Loucy (cell line): ENCODE data around the gene CYTH3.
A peak's percentile ranks its signal among the peaks of the same experiment; 100 is the strongest.

ENCODE experiments used
- H2AFZ ChIP-seq: fragments of 200-600 bp; sonication (generic); 2 replicates; pipeline ENCODE4 v1.6.0; 2016; ENCODE audit warnings: antibody characterized with exemption, mild to moderate bottlenecking, low read length, moderate library complexity
- H3F3A ChIP-seq: fragments of 200-600 bp; 2 replicates; pipeline ENCODE4 v1.6.0; 2016; ENCODE audit warnings: antibody characterized with exemption, low read depth, mild to moderate bottlenecking
- H3K27me3 ChIP-seq: fragments of 200-600 bp; sonication (generic); 2 replicates; pipeline ENCODE4 v1.6.1; 2014; ENCODE audit warnings: low read length, mild to moderate bottlenecking; ENCODE audit not compliant: insufficient read depth, poor library complexity, severe bottlenecking
- H3K36me3 ChIP-seq: fragments of 200-600 bp; sonication (generic); 2 replicates; pipeline ENCODE4 v1.6.1; 2016; ENCODE audit warnings: low read length; ENCODE audit not compliant: insufficient read depth
- H3K4me1 ChIP-seq: fragments of 200-600 bp; sonication (generic); 2 replicates; pipeline ENCODE4 v1.5.1; 2014; ENCODE audit warnings: low read length, mild to moderate bottlenecking; ENCODE audit not compliant: insufficient read depth, poor library complexity, severe bottlenecking
- H3K4me2 ChIP-seq: fragments of 200-600 bp; sonication (generic); 2 replicates; pipeline ENCODE4 v1.6.0; 2014; ENCODE audit warnings: antibody characterized with exemption, low read length, low read depth, mild to moderate bottlenecking; ENCODE audit not compliant: poor library complexity, severe bottlenecking
- H3K4me3 ChIP-seq: fragments of 200-600 bp; sonication (generic); 2 replicates; pipeline ENCODE4 v1.5.1; 2014; ENCODE audit warnings: low read length, mild to moderate bottlenecking, mixed read lengths; ENCODE audit not compliant: poor library complexity, severe bottlenecking
- H3K79me2 ChIP-seq: fragments of 200-600 bp; sonication (generic); 2 replicates; pipeline ENCODE4 v1.6.1; 2014; ENCODE audit warnings: low read length; ENCODE audit not compliant: insufficient read depth
- H3K9ac ChIP-seq: fragments of 200-600 bp; sonication (generic); 2 replicates; pipeline ENCODE4 v1.6.0; 2014; ENCODE audit warnings: mild to moderate bottlenecking, low read depth, low read length, moderate library complexity; ENCODE audit not compliant: poor library complexity, severe bottlenecking
- H3K9me2 ChIP-seq: fragments of 200-600 bp; sonication (generic); replicated peaks from 2 replicates; pipeline ENCODE4 v1.6.1; 2016; ENCODE audit warnings: low read depth, low read length, mixed read lengths
- H3K9me3 ChIP-seq: fragments of 200-600 bp; sonication (generic); 2 replicates; pipeline ENCODE4 v1.6.1; 2014; ENCODE audit warnings: mild to moderate bottlenecking, antibody characterized with exemption, low read length, low read depth; ENCODE audit not compliant: insufficient read depth
- H4K20me1 ChIP-seq: fragments of 200-600 bp; sonication (generic); 2 replicates; pipeline ENCODE4 v1.6.0; 2014; ENCODE audit warnings: antibody characterized with exemption, low read length, mild to moderate bottlenecking; ENCODE audit not compliant: insufficient read depth, poor library complexity, severe bottlenecking
- EZH2phosphoT487 ChIP-seq: fragments of 200-600 bp; IDR thresholded peaks from 2 replicates; pipeline ENCODE4 v1.6.1; 2018; ENCODE audit warnings: antibody characterized with exemption, mild to moderate bottlenecking, moderate library complexity, borderline replicate concordance
- TF ChIP-seq, protein P1 (sequence below): fragments of 200-600 bp; sonication (generic); conservative IDR thresholded peaks from 2 replicates; pipeline ENCODE4 v1.5.1; 2014; ENCODE audit warnings: mild to moderate bottlenecking, antibody characterized with exemption, low read length

The CYTH3 gene

DNA sequence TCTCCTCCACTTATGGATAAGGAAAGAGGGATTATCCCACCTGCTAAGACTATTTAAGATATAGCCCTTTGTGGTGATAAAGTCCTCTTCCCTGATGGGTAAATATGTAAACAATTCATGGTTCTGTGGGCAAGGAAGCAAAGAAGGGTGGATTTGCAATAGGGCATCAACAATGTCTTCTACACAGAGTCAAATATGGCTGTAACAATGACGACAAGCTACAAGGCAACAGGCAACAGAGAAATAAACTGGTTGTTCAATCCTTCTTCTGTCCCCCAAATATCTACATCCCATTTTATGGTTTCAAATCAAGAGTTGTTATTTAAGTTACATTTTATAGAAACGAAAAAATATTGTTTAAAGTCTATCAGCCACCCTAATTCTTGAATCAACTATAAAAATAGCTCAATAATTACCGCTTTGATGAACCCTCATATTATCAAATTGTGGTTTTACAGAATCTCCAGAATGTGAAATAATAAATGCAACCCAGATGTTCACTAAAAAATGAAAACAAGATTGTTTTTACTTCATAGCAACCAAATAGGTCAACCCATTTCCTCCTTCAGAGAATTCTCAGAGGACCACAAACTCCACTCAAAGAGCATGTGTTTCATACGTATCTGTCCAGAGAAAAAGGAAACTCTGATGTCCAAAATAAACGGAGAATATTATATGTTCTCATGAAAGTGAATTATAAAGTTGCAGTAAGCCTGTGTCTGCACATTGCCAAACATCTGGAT lies 13.8 kb downstream of the CYTH3 start:
- TF ChIP-seq, protein P1, sequence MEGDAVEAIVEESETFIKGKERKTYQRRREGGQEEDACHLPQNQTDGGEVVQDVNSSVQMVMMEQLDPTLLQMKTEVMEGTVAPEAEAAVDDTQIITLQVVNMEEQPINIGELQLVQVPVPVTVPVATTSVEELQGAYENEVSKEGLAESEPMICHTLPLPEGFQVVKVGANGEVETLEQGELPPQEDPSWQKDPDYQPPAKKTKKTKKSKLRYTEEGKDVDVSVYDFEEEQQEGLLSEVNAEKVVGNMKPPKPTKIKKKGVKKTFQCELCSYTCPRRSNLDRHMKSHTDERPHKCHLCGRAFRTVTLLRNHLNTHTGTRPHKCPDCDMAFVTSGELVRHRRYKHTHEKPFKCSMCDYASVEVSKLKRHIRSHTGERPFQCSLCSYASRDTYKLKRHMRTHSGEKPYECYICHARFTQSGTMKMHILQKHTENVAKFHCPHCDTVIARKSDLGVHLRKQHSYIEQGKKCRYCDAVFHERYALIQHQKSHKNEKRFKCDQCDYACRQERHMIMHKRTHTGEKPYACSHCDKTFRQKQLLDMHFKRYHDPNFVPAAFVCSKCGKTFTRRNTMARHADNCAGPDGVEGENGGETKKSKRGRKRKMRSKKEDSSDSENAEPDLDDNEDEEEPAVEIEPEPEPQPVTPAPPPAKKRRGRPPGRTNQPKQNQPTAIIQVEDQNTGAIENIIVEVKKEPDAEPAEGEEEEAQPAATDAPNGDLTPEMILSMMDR = no peak
- TF ChIP-seq EZH2phosphoT487 = no peak
- H3F3A ChIP-seq = no peaks in the 10 kb centered on the region
- H4K20me1 ChIP-seq = no peaks in the 10 kb centered on the region
- H3K79me2 ChIP-seq = no peaks in the 10 kb centered on the region; the same call in 1 of the 2 replicates
- H2AFZ ChIP-seq = no peak overlapping the region
- H3K36me3 ChIP-seq = no peaks in the 10 kb centered on the region
- peak overlapping the region; percentile 25 for H3K4me3 ChIP-seq
- H3K27me3 ChIP-seq = no peaks in the 10 kb centered on the region
- H3K4me2 ChIP-seq = peak overlapping the region; percentile 62
- H3K4me1 ChIP-seq = peaks cover 44% of the 10 kb centered on the region
- no peaks in the 10 kb centered on the region for H3K9me3 ChIP-seq
- H3K9me2 ChIP-seq = no peaks in the 10 kb centered on the region
- no peak overlapping the region for H3K9ac ChIP-seq

- no peaks in the 10 kb centered on the region; the same call in 1 of the 2 replicates for H3K79me2 ChIP-seq
- H3K4me3 ChIP-seq = peak overlapping the region; percentile 5
These were observed 14.7 kb downstream of the CYTH3 start for GRCh38 chr7:6257675-6258074.

GRCh38 chr7:6256677-6257535 lies 15.5 kb downstream of the CYTH3 start:
- Histone ChIP-seq H3K27me3 (no peaks in the 10 kb centered on the region), H3K79me2 (no peaks in the 10 kb centered on the region; the same call in 1 of the 2 replicates), H3K4me3 (peak overlapping the region; percentile 44), H3K36me3 (no peaks in the 10 kb centered on the region), H3K4me1 (peaks cover 44% of the 10 kb centered on the region), H3F3A (peaks cover under 1% of the 10 kb centered on the region; the same call in 1 of the 2 replicates), H3K4me2 (peak overlapping the region; percentile 62), H3K9ac (peak overlapping the region; percentile 26), H2AFZ (no peak overlapping the region), H4K20me1 (no peaks in the 10 kb centered on the region), H3K9me2 (no peaks in the 10 kb centered on the region), H3K9me3 (no peaks in the 10 kb centered on the region)
- TF ChIP-seq EZH2phosphoT487 = no peak
- TF ChIP-seq, protein P1 = no peak

More at GRCh38 chr7:6257675-6258074, 14.7 kb downstream of the CYTH3 start:
- TF ChIP-seq, protein P1 = no peak
- no peak for TF ChIP-seq EZH2phosphoT487
- Histone ChIP-seq H3F3A (no peaks in the 10 kb centered on the region), H3K9ac (no peak overlapping the region), H4K20me1 (no peaks in the 10 kb centered on the region), H3K27me3 (no peaks in the 10 kb centered on the region), H3K4me2 (peak overlapping the region; percentile 62), H2AFZ (no peak overlapping the region), H3K9me2 (no peaks in the 10 kb centered on the region), H3K36me3 (no peaks in the 10 kb centered on the region), H3K9me3 (no peaks in the 10 kb centered on the region), H3K4me1 (peaks cover 44% of the 10 kb centered on the region)
